Measurements from ENCODE around the gene NEMP1.

Gene NEMP1

DNA sequence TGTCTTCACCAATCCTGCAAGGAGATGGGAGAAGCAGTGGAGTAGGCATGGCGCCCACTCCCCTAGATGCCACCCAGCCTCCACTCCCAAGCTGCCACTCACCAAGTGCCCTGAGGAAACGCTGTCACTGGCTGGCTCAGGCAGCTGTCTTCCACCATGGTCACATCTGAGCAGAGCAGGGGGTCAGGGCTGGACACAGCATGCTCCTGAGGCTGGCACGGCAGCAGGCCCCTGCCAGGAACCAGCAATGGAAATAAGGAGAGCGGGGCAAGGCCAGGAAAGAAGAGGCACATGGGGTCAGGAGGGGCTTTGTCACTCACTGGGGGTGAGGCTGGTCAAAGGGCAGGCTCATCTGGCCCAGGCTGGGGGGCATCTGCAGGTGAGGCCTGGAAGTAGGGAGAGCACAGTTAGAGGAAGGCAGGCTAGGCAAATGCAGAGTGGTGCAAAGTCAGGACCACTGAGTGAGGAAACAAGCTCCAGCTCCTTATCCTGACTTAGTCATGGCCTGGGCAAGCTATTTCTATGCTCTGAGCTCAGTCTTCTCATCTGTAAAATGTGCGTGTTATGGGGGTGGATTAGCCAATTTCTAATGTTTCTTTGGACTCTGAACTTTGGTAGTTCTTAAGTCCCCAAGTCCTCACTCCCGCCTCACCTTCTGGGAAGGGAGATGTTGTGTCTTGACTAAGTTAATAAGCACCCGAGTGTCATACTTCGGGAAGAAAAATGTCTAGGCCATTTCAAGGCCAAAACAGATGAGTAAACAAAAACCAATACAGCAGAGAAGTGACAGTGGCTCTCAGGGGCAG lies 18.4 kb upstream of the NEMP1 start:
- Histone ChIP-seq H3K9me3 (ENCODE audit: control insufficient read depth in 2 of 2, low read length in 2 of 2) (no peaks in the 10 kb centered on the region), H3K4me1 (ENCODE audit: control insufficient read depth in 2 of 2, insufficient read depth in 2 of 2, low read length in 2 of 2) (peaks cover 19 to 21% of the 10 kb centered on the region in 2 donors), H3K9ac (ENCODE audit: low read depth in 1 of 2, low read length in 2 of 2) (no peak overlapping the region), H3K27ac (ENCODE audit: low read depth in 2 of 2, low read length in 2 of 2) (peak overlapping the region in 1 of 2 donors; percentile 4), H3K36me3 (ENCODE audit: control insufficient read depth in 2 of 2, insufficient read depth in 2 of 2, low read length in 2 of 2) (peaks cover 45 to 62% of the 10 kb centered on the region in 2 donors), H3K4me3 (ENCODE audit: low read length in 2 of 2) (no peak overlapping the region), H3K27me3 (ENCODE audit: control insufficient read depth in 2 of 2, insufficient read depth in 2 of 2, low read length in 2 of 2) (no peaks in the 10 kb centered on the region)

DNA sequence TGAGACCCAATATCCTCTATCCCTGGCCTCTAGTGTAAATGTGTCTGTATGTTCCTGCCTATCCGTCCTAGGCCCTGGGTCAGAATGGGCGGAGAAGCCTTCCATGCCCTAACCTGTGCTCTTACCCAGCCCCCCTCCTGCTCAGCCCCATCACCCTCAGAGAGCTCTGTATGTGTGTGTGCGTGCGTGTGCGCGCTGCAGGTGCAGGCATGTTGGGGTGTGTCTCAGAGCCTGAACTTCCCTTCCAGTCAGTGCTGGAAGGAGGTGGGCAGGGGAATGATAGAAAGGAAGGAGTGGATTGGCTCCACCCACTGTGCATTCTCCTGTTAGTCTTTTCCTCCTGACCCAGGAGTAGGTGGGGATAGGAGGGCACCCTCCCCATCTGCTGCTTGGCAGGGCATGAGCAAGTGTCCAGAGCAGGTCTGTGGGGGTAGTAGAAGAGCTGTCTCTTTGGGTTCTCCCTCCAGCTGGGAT lies 17.5 kb upstream of the NEMP1 start:
- H3K27me3 ChIP-seq (ENCODE audit: control insufficient read depth in 2 of 2, insufficient read depth in 2 of 2, low read length in 2 of 2), result no peaks in the 10 kb centered on the region
- H3K9me3 ChIP-seq (ENCODE audit: control insufficient read depth in 2 of 2, low read length in 2 of 2), result no peaks in the 10 kb centered on the region
- peaks cover 23 to 24% of the 10 kb centered on the region in 2 donors for H3K4me1 ChIP-seq (ENCODE audit: control insufficient read depth in 2 of 2, insufficient read depth in 2 of 2, low read length in 2 of 2)
- H3K36me3 ChIP-seq (ENCODE audit: control insufficient read depth in 2 of 2, insufficient read depth in 2 of 2, low read length in 2 of 2), result peaks cover 45 to 65% of the 10 kb centered on the region in 2 donors
- H3K4me3 ChIP-seq (ENCODE audit: low read length in 2 of 2), result no peak overlapping the region
- no peak overlapping the region for H3K27ac ChIP-seq (ENCODE audit: low read depth in 2 of 2, low read length in 2 of 2)
- H3K9ac ChIP-seq (ENCODE audit: low read depth in 1 of 2, low read length in 2 of 2), result no peak overlapping the region

DNA sequence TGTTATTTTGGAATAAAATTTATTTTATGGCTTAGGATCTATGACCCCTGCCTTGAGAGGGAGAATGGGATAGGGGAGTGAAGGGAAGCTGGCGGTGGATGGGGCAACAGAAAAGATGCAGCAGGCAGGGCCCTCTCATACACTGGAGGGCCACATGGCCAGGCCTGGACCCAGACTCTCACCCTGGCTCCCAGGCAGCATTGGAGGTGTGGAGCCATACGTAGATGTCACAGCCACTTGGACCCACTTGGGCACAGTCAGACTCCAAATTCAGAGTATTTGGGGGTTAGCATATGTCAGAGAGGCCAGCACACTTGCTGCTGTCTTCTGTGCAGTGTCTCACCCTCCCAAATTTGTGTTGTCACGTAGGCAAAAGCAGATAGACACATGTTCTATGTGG lies 16.8 kb upstream of the NEMP1 start:
- Histone ChIP-seq H3K4me3 (ENCODE audit: low read length in 2 of 2) (no peak overlapping the region), H3K9me3 (ENCODE audit: control insufficient read depth in 2 of 2, low read length in 2 of 2) (no peaks in the 10 kb centered on the region), H3K9ac (ENCODE audit: low read depth in 1 of 2, low read length in 2 of 2) (no peak overlapping the region), H3K36me3 (ENCODE audit: control insufficient read depth in 2 of 2, insufficient read depth in 2 of 2, low read length in 2 of 2) (peaks cover 43 to 66% of the 10 kb centered on the region in 2 donors), H3K4me1 (ENCODE audit: control insufficient read depth in 2 of 2, insufficient read depth in 2 of 2, low read length in 2 of 2) (peaks cover 20 to 30% of the 10 kb centered on the region in 2 donors), H3K27me3 (ENCODE audit: control insufficient read depth in 2 of 2, insufficient read depth in 2 of 2, low read length in 2 of 2) (no peaks in the 10 kb centered on the region), H3K27ac (ENCODE audit: low read depth in 2 of 2, low read length in 2 of 2) (no peak overlapping the region)

DNA sequence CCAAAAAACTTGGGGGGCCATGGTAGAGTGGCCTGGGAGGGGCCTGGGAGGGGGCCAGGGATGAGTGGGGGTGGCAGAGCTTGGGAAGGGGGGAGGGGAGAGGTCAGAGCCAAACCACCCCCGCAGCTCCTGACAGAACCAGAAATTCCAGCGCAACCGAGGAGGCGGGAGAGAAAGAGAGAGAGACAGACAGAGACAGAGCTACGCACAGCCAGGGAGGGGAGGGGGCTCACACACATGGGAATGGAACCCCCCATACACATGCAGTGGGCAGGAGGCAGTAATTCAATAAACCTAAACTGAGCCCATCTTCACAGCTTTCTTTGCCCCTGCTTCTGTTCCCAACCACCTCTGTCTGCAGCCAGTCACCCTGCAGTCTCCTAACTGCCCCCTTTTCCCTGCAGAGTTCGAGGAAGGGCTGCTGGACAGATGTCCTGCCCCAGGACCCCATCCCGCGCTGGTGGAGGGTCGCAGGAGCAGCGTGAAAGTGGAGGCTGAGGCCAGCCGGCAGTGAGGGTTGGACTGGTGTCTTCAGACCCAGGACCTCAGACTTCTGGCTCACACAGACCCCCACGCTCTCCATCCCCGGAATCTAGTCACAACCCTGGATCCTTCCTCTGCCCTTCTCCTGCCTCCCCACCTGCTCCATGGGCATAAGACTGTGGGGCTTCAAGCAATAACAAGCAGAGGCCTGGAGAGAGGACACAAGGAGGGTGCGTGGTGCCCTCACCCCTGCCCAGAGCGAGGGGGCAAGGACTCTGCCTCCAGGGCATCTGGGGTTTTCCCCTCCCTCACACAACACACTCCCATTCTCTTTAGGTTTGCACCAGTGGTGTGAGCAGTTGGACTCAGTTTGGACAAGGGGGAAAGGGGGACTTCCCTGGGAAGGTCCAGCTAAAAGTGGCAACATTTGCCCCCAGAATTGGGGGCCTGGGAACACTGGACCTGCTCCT lies 15.9 kb upstream of the NEMP1 start:
- H3K4me3 ChIP-seq (ENCODE audit: low read length in 2 of 2), result no peak overlapping the region
- peaks cover 18 to 31% of the 10 kb centered on the region in 2 donors for H3K4me1 ChIP-seq (ENCODE audit: control insufficient read depth in 2 of 2, insufficient read depth in 2 of 2, low read length in 2 of 2)
- H3K9ac ChIP-seq (ENCODE audit: low read depth in 1 of 2, low read length in 2 of 2), result no peak overlapping the region
- no peaks in the 10 kb centered on the region for H3K9me3 ChIP-seq (ENCODE audit: control insufficient read depth in 2 of 2, low read length in 2 of 2)
- no peaks in the 10 kb centered on the region for H3K27me3 ChIP-seq (ENCODE audit: control insufficient read depth in 2 of 2, insufficient read depth in 2 of 2, low read length in 2 of 2)
- H3K36me3 ChIP-seq (ENCODE audit: control insufficient read depth in 2 of 2, insufficient read depth in 2 of 2, low read length in 2 of 2), result peaks cover 39 to 58% of the 10 kb centered on the region in 2 donors
- H3K27ac ChIP-seq (ENCODE audit: low read depth in 2 of 2, low read length in 2 of 2), result peak overlapping the region; percentile 29 to 40

DNA sequence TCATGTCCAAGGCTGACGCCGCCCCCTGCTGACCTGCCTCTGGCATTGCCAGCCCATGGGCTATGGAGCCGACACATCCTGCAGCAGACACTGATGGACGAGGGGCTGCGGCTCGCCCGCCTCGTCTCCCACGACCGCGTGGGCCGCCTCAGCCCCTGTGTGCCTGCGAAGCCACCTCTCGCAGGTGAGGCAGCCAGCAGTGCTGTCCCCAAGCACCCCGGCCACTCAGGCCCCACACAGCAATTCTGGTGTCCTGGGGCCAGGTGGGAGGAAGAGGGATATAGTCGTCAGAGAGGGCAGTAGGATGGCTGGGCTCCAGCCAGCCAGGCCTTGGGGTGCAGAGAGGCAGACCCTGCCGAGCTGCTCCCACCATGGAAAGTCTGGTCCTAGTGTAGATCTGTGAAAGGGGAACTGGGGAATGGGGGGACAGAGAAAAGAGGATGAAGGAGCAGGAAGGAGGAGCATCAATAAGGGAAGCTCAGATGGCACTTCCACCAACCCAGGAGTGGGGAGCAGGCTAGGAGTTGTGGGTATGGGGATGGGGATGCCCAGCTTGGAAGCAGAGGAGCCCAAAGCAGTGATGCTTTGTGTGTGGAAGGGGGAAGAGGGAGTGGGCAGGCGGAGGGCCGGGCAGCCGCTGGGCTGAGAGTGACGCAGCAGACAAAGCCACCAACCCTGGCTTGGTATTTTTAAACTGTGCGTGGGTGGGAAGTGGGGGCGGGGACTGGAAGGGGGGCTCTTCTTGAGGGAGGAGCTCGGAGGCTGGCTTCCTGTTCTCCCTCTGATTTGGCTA lies 15.0 kb upstream of the NEMP1 start:
- Histone ChIP-seq H3K4me3 (ENCODE audit: low read length in 2 of 2) (peak overlapping the region in 1 of 2 donors; percentile 20), H3K4me1 (ENCODE audit: control insufficient read depth in 2 of 2, insufficient read depth in 2 of 2, low read length in 2 of 2) (peaks cover 20 to 31% of the 10 kb centered on the region in 2 donors), H3K27ac (ENCODE audit: low read depth in 2 of 2, low read length in 2 of 2) (peak overlapping the region; percentile 29 to 61), H3K27me3 (ENCODE audit: control insufficient read depth in 2 of 2, insufficient read depth in 2 of 2, low read length in 2 of 2) (no peaks in the 10 kb centered on the region), H3K36me3 (ENCODE audit: control insufficient read depth in 2 of 2, insufficient read depth in 2 of 2, low read length in 2 of 2) (peaks cover 31 to 49% of the 10 kb centered on the region in 2 donors), H3K9ac (ENCODE audit: low read depth in 1 of 2, low read length in 2 of 2) (peak overlapping the region; percentile 14 to 22), H3K9me3 (ENCODE audit: control insufficient read depth in 2 of 2, low read length in 2 of 2) (no peaks in the 10 kb centered on the region)

DNA sequence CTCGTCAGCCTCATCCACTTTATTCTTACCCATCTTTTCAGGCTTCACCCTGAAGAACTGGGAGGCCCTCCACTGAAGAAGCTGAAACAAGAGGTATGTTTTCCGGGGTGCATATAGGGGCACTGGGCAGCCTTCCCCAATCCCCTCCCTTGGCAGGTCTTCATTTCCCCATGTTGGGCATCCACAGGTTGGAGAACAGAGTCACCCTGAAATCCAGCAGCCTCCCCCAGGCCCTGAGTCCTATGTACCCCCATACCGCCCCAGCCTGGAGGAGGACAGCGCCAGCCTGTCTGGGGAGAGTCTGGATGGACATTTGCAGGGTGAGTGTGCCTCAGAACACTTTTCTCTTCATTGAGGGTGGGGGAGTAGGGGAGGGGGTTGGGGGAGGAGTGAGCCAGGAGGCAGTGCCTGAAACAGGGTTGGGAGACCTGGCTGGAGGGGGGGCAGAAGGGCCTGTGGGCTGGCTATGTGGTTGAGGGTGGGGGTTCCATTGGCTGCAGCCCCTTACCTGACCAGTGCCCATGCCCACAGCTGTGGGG lies 14.4 kb upstream of the NEMP1 start:
- Histone ChIP-seq H3K4me1 (ENCODE audit: control insufficient read depth in 2 of 2, insufficient read depth in 2 of 2, low read length in 2 of 2) (peaks cover 25 to 36% of the 10 kb centered on the region in 2 donors), H3K9me3 (ENCODE audit: control insufficient read depth in 2 of 2, low read length in 2 of 2) (no peaks in the 10 kb centered on the region), H3K4me3 (ENCODE audit: low read length in 2 of 2) (no peak overlapping the region), H3K9ac (ENCODE audit: low read depth in 1 of 2, low read length in 2 of 2) (no peak overlapping the region), H3K36me3 (ENCODE audit: control insufficient read depth in 2 of 2, insufficient read depth in 2 of 2, low read length in 2 of 2) (peaks cover 25 to 43% of the 10 kb centered on the region in 2 donors), H3K27ac (ENCODE audit: low read depth in 2 of 2, low read length in 2 of 2) (no peak overlapping the region), H3K27me3 (ENCODE audit: control insufficient read depth in 2 of 2, insufficient read depth in 2 of 2, low read length in 2 of 2) (no peaks in the 10 kb centered on the region)

DNA sequence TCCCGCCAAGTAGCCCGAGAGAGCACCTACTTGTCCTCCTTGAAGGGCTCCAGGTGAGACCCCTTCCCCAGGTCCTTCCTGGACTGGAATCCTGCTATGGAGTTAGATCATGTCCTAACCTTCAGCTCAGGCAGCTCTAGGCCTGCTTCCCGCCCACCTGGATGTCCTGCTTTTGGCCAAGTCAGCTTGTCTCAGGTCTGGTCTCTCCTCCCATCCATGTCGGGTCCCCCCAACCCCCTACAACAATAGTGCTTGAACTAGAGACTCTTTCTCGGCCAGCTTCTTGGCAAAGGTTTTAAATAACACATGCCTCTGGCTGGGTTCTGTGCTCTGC lies 13.9 kb upstream of the NEMP1 start:
- Histone ChIP-seq H3K9ac (ENCODE audit: low read depth in 1 of 2, low read length in 2 of 2) (no peak overlapping the region), H3K4me3 (ENCODE audit: low read length in 2 of 2) (no peak overlapping the region), H3K36me3 (ENCODE audit: control insufficient read depth in 2 of 2, insufficient read depth in 2 of 2, low read length in 2 of 2) (peaks cover 21 to 39% of the 10 kb centered on the region in 2 donors), H3K4me1 (ENCODE audit: control insufficient read depth in 2 of 2, insufficient read depth in 2 of 2, low read length in 2 of 2) (peaks cover 28 to 38% of the 10 kb centered on the region in 2 donors), H3K9me3 (ENCODE audit: control insufficient read depth in 2 of 2, low read length in 2 of 2) (no peaks in the 10 kb centered on the region), H3K27ac (ENCODE audit: low read depth in 2 of 2, low read length in 2 of 2) (peak overlapping the region in 1 of 2 donors; percentile 23), H3K27me3 (ENCODE audit: control insufficient read depth in 2 of 2, insufficient read depth in 2 of 2, low read length in 2 of 2) (no peaks in the 10 kb centered on the region)

DNA sequence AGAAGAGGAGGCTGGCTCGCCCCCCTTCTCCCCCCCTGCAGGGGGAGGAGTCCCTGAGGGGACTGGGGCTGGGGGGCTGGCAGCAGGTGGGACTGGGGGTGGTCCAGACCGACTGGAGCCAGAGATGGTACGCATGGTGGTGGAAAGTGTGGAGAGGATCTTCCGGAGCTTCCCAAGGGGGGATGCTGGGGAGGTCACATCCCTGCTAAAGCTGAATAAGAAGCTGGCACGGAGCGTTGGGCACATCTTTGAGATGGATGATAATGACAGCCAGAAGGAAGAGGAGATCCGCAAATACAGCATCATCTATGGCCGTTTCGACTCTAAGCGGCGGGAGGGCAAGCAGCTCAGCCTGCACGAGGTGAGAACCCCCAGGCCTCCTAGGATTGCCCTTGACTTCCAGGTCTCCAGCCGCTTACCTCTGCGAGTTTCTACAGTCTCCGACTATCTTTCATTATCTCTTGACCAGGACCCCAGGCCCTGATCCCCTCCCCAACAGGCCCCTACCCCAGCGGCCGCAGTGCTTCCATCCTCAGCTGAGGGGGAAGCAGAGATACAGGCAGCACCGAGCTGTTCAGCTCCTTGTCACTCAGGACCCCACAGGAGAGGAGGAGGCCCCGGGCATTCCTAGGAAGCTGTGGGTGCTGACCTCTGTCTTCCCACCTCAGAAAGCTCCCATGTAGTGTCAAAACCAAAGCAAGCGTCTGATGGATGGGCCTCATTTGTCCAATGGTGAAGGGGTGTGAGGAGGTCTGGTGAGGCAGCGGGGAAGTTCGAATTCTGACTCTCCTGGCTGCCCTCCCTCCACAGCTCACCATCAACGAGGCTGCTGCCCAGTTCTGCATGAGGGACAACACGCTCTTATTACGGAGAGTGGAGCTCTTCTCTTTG lies 13.3 kb upstream of the NEMP1 start:
- Histone ChIP-seq H3K9ac (ENCODE audit: low read depth in 1 of 2, low read length in 2 of 2) (no peak overlapping the region), H3K9me3 (ENCODE audit: control insufficient read depth in 2 of 2, low read length in 2 of 2) (no peaks in the 10 kb centered on the region), H3K36me3 (ENCODE audit: control insufficient read depth in 2 of 2, insufficient read depth in 2 of 2, low read length in 2 of 2) (peaks cover 15 to 33% of the 10 kb centered on the region in 2 donors), H3K27me3 (ENCODE audit: control insufficient read depth in 2 of 2, insufficient read depth in 2 of 2, low read length in 2 of 2) (no peaks in the 10 kb centered on the region), H3K27ac (ENCODE audit: low read depth in 2 of 2, low read length in 2 of 2) (peak overlapping the region in 1 of 2 donors; percentile 63), H3K4me1 (ENCODE audit: control insufficient read depth in 2 of 2, insufficient read depth in 2 of 2, low read length in 2 of 2) (peaks cover 28 to 38% of the 10 kb centered on the region in 2 donors), H3K4me3 (ENCODE audit: low read length in 2 of 2) (no peak overlapping the region)
